ENCODE measurements around the gene IFNL4. TPM values are rescaled to one million over a fixed set of nuclear protein-coding genes. Genes with fewer than 3 reads are reported as not detected.
A peak's percentile ranks its signal among the peaks of the same experiment; 100 is the strongest.
"Not testable (repeated sequence)": the region's sequence is repeated elsewhere in the genome, so short reads cannot be mapped to it uniquely, and the experiment has no call there.

Gene IFNL4
- total RNA-seq, 1 donor from 2014 or later: not detected

DNA sequence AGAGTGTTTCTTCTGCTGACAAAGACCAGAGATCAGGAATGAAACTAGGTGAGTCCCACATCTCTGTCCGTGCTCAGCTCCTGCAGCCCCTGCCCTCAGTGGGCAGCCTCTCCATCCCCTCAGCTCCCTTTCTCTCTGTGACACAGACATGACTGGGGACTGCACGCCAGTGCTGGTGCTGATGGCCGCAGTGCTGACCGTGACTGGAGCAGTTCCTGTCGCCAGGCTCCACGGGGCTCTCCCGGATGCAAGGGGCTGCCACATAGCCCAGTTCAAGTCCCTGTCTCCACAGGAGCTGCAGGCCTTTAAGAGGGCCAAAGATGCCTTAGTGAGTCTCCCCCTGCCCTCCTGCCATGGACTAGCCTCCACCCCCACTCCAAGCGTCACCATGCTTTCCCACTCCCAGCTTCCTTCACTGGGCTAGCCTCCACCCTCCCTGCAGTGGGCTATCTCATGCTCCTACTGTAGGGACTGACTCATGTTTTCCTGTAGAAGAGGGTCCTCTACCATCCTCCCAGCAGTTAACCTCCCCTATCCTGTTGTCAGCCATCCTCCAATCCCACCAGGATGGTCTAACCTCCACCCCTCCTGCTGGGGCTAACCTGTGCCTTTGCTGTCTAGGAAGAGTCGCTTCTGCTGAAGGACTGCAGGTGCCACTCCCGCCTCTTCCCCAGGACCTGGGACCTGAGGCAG lies 20.0 kb upstream of the IFNL4 start:
- H3K4me3 Mint-ChIP-seq; H3K27ac Mint-ChIP-seq; H3K9me3 Mint-ChIP-seq; DNase-seq; H3K36me3 Mint-ChIP-seq (ENCODE audit: low read depth); H3K4me1 Mint-ChIP-seq; intact Hi-C loops (cut with micrococcal nuclease): not testable (repeated sequence)
- peaks cover 20% of the 10 kb centered on the region for H3K27me3 Mint-ChIP-seq

DNA sequence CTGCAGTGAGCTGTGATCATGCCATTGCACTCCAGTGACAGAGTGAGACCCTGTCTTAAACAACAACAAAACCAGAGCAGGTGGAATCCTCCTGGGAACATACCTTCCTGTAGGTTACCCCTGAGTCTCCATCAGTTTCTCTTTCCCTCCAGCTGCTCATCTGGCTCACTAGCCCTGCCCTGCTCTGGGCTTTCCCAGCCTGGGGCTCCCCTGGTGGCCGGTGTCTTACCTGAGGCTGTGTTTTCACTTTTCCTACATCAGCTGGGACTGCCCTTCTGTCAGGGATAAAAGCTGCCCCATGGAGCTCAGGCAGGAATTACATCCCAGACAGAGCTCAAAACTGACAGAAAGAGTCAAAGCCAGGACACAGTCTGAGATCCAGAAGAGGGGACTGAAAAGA lies 19.4 kb upstream of the IFNL4 start, which contains the start of gene IFNL2:
IFNL2 (plus strand) TSS at position 312 of the 400 bp plus-strand sequence. CDS start 173 bp downstream, outside the sequence.
- H3K27ac Mint-ChIP-seq; H3K4me1 Mint-ChIP-seq; H3K4me3 Mint-ChIP-seq; DNase-seq; intact Hi-C loops (cut with micrococcal nuclease); H3K9me3 Mint-ChIP-seq; H3K36me3 Mint-ChIP-seq (ENCODE audit: low read depth): not testable (repeated sequence)
- peaks cover 24% of the 10 kb centered on the region for H3K27me3 Mint-ChIP-seq

DNA sequence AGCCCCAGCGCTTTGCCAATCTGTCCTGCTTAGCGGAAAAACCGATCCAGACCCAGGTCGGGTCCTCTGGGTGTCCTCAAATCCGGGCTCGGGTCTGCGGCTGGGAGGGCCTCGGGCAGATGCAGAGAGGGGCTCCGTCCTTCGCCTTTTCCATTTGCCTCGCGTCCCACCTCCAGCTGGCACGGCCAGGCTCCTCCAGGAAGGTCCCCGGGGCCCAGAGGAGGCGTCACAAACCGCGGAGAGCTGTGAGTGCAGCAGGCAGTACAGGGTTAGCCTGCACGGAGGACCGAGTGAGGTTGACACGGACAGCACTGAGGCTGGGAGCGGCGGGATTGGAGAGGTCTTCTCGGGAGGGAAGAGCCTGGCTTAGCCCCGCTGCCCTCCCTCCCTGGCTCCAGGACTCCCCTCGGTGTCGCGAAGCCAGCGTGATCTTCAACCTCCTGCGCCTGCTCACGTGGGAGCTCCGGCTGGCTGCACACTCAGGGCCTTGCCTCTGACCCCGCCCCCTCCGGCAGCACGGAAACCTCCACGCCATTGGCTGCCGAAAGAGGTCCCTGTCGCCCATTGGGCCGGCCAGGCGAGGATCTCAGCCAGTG lies 16.8 kb upstream of the IFNL4 start:
- Mint-ChIP-seq H3K27ac (no peak overlapping the region), H3K36me3 (ENCODE audit: low read depth) (no peaks in the 10 kb centered on the region), H3K4me3 (peak overlapping the region; percentile 15), H3K4me1 (peaks cover 3% of the 10 kb centered on the region), H3K9me3 (no peaks in the 10 kb centered on the region), H3K27me3 (peaks cover 36% of the 10 kb centered on the region)
- DNase-seq: no peak
- intact Hi-C loops (cut with micrococcal nuclease): no loop called here

DNA sequence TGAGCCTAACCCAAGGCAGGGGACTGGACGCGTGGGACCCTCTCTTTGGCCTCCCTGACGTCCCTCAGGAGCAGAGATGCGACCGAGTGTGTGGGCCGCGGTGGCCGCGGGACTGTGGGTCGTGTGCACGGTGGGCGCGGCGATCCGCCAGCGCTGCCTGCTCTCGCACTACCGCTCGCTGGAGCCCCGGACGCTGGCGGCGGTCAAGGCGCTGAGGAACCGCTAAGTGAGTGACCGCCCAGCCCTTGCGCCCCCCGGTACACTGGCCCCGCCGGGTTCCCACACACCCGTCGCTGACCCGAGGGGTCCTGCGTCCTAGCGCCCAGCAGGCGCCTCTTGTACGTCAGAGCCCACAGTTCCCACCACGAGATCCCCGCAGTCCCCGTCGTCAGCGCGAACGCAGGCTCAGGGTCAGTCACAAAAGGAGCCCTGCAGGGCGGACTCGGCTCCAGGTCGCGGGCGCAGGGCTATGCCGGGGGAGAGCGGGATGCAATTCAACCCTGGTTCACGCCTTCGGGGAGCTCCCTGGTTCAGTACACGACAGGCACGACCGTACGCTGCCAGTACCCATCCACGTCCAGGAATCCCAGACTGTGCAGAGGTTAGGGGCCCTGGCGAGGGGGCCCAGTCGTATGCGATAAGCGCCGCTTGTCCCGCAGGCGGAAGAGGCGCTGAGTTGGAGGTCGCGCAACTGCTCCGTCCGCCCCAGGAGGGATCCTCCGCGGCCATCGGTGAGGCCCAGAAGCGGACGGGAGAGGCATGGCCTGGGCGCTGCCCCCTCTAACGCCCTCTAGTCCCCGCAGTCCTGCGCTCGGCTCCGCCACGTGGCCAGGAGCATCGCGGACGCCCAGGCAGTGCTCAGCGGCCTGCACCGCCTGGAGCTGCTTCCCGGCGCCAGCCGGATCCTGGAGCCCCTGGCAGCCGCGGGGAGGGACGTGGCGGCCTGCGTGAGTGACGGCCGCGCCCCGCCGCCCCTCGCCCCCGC lies 15.9 kb upstream of the IFNL4 start:
- H3K27ac Mint-ChIP-seq: no peak overlapping the region
- H3K27me3 Mint-ChIP-seq: peaks cover 36% of the 10 kb centered on the region

DNA sequence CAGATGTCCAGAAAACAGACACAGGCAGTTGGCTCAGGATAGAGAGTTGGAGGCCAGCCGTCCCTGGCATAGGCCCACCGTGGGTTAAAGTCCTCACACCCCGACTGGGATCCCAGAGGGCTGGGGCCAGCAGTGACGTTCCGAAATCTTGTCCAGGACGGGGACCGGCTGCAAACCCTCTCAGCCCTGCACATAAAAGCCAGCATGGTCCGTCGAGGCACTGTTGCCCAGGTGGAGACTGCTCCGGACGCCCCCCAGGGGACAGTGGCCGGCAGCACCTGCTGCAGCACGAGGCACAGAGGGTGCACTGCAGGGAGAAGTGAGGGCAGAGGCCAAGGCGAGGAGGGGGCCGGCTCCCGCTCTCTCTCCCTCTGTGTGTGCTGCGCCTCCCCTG lies 15.3 kb upstream of the IFNL4 start:
- Mint-ChIP-seq H3K27me3 (peaks cover 33% of the 10 kb centered on the region), H3K4me3 (no peak overlapping the region), H3K4me1 (peaks cover 3% of the 10 kb centered on the region), H3K36me3 (ENCODE audit: low read depth) (no peaks in the 10 kb centered on the region), H3K27ac (no peak overlapping the region), H3K9me3 (no peaks in the 10 kb centered on the region)
- intact Hi-C loops (cut with micrococcal nuclease): no loop called here
- DNase-seq: no peak

More for the DNA sequence above, 15.9 kb upstream of the IFNL4 start:
- Mint-ChIP-seq H3K36me3 (ENCODE audit: low read depth) (no peaks in the 10 kb centered on the region), H3K9me3 (no peaks in the 10 kb centered on the region), H3K4me1 (peaks cover 3% of the 10 kb centered on the region), H3K4me3 (no peak overlapping the region)
- no peak for DNase-seq
- intact Hi-C loops (cut with micrococcal nuclease): no loop called here

DNA sequence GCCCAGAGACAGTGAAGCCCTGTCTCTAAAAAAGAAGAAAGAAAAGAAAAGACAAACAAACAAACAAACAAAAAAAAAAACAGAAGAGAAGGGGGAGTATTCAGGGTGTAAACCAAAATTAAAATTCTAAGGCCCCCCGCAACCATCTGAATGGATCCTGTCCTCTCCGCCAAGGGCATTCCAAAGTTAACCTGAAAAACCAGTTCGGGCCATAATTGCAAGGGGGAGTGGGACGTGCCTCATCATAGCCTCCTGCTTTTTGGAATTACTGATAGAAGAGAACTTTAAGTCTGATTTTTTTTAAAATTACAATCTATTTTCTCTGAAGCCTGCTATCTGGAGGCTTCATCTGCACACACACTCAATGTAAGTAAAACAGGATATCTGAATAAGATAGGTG lies 13.8 kb upstream of the IFNL4 start:
- Mint-ChIP-seq H3K4me3 (no peak overlapping the region), H3K27ac (no peak overlapping the region), H3K36me3 (ENCODE audit: low read depth) (no peaks in the 10 kb centered on the region), H3K4me1 (peaks cover 3% of the 10 kb centered on the region), H3K27me3 (peaks cover 33% of the 10 kb centered on the region), H3K9me3 (no peaks in the 10 kb centered on the region)
- intact Hi-C loops (cut with micrococcal nuclease): no loop called here
- DNase-seq: no peak

DNA sequence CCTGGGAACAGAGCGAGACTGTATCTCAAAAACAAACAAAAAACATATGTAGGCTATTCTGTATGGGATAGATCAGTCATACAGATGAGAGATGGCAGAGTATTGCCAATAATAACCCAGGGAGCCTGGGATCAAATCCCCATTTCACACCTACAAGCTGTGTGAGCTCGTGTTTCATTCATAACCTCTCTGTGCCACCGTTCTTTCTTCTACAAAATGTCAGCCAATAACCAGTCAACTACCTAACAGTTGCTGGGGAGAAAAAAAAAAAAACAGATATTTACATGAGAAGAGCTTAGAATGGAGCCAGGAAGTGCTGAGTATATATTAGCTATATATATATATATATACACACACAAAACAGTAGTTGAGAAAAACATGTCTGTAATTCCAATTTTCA lies 13.0 kb upstream of the IFNL4 start:
- Mint-ChIP-seq H3K27ac (no peak overlapping the region), H3K9me3 (no peaks in the 10 kb centered on the region), H3K4me1 (peaks cover 3% of the 10 kb centered on the region), H3K27me3 (peaks cover 37% of the 10 kb centered on the region), H3K36me3 (ENCODE audit: low read depth) (no peaks in the 10 kb centered on the region), H3K4me3 (no peak overlapping the region)
- no peak for DNase-seq
- intact Hi-C loops (cut with micrococcal nuclease): no loop called here

DNA sequence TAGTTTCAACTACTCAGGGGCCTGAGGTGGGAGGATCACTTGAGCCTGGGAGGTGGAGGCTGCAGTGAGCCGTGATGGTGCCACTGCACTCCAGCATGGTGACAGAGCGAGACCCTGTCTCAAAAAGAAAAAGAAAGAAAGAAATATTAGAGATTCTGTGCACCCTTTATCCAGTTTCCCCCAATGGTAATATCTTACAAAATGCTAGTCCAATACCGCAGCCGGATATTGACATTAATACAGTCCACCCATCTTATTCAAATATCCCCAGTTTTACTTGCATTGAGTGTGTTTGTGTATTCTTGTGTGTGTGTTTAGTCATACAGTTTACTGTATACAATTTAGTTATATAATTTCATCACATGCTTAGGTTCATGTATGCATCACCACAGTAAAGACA lies 8.6 kb upstream of the IFNL4 start:
- H3K36me3 Mint-ChIP-seq (ENCODE audit: low read depth): no peaks in the 10 kb centered on the region
- DNase-seq: no peak
- peaks cover 2% of the 10 kb centered on the region for H3K4me1 Mint-ChIP-seq
- no peak overlapping the region for H3K27ac Mint-ChIP-seq
- peaks cover 19% of the 10 kb centered on the region for H3K27me3 Mint-ChIP-seq
- no peak overlapping the region for H3K4me3 Mint-ChIP-seq
- intact Hi-C loops (cut with micrococcal nuclease): no loop called here
- H3K9me3 Mint-ChIP-seq: no peaks in the 10 kb centered on the region

DNA sequence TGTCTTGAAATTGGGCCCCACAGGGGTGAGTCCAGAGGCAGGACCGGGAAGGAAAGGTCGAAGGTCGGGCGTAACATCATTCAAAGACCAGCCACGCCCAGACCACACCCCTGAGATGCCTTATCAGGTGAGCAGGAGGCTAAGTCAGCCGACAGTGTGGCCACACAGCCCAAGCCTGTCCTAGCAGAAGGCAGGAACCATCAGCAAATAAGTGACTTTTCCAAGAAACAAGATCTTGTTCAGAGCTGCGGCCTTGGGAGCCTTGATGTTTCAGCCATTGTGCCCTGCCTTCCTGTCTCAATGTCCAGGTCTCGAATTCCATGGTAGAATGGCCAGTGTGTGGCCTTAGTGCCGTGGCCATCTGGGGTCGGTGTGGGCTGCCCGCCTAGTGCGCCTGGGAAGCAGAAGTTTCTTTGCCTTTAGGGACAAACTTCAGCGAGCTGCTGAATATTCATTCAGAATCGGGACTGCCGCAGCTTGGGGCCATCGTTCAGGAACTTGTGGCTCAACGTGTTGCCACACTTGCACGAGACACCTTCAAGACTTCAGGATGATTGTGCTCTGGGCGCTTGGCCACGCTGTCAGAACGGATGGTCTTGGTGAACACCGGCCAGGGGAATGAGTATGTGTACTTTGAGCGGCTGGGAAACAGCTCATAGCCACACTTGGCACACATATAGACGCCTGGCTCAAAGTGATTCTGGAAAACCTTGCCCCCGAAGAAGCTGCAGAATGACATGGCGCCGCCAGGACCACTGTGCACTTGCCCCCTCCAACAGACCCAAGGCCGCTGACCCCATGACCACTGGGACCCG lies 6.1 kb upstream of the IFNL4 start:
- Mint-ChIP-seq H3K27ac (no peak overlapping the region), H3K4me3 (no peak overlapping the region), H3K27me3 (peaks cover 22% of the 10 kb centered on the region), H3K4me1 (peaks cover 2% of the 10 kb centered on the region), H3K36me3 (ENCODE audit: low read depth) (no peaks in the 10 kb centered on the region), H3K9me3 (no peaks in the 10 kb centered on the region)
- intact Hi-C loops (cut with micrococcal nuclease): no loop called here
- no peak for DNase-seq

DNA sequence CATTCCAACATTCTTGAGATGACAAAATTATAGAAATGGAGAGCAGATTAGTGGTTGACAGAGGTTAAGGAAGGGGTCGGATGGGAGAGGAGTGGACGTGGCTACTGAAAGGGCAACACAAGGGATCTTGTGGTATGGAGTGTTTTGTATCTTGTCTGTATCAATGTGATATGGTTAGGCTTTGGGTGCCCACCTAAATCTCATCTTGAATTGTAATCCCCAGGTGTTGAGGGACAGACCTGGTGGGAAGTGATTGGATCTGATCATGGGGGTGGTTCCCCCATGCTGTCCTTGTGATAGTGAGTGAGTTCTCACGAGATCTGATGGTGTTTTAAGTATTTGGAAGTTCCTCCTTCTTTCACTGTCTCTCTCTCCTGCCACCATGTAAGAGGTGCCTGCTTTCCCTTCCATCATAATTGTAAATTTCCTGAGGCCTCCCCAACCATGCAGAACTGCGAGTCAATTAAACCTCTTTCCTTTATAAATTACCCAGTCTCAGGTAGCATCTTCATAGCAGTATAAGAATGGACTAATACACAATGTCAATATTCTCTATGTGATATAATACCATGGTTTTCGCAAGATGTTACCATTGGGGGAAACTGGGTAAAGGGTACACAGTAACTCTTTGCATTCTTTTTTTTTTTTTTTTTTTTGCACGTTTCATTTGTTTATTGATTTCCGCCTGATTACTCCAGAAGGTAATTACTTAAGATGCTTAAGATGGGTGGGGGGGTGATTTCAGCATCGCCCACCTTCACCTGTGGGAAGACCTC lies 4.9 kb upstream of the IFNL4 start:
- intact Hi-C loops (cut with micrococcal nuclease): no loop called here
- no peaks in the 10 kb centered on the region for H3K36me3 Mint-ChIP-seq (ENCODE audit: low read depth)
- DNase-seq: no peak
- no peaks in the 10 kb centered on the region for H3K9me3 Mint-ChIP-seq
- no peak overlapping the region for H3K4me3 Mint-ChIP-seq
- peaks cover 26% of the 10 kb centered on the region for H3K27me3 Mint-ChIP-seq
- H3K4me1 Mint-ChIP-seq: peaks cover 2% of the 10 kb centered on the region
- no peak overlapping the region for H3K27ac Mint-ChIP-seq

DNA sequence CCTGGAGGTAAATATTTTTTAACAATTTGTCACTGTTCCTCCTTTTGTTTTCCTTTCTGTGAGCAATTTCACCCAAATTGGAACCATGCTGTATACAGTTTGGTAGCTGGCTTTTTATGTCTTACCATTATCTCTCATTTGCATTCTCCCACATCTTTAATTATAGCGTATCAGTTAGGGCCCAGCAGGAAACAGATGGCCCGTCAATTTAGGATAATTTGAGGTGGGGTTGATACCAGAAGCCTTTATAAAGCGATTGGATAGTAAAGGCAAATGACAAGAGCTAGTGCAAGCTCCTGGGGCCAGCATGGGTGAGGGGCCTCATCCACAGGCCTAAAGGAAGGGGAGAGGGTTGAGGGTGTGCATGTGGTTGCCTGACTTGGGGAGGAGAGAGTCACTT lies 3.8 kb upstream of the IFNL4 start:
- peaks cover 26% of the 10 kb centered on the region for H3K27me3 Mint-ChIP-seq
- H3K36me3 Mint-ChIP-seq (ENCODE audit: low read depth): no peaks in the 10 kb centered on the region
- H3K4me3 Mint-ChIP-seq: no peak overlapping the region
- no peak overlapping the region for H3K27ac Mint-ChIP-seq
- H3K9me3 Mint-ChIP-seq: no peaks in the 10 kb centered on the region
- intact Hi-C loops (cut with micrococcal nuclease): no loop called here
- no peak for DNase-seq
- H3K4me1 Mint-ChIP-seq: no peaks in the 10 kb centered on the region

DNA sequence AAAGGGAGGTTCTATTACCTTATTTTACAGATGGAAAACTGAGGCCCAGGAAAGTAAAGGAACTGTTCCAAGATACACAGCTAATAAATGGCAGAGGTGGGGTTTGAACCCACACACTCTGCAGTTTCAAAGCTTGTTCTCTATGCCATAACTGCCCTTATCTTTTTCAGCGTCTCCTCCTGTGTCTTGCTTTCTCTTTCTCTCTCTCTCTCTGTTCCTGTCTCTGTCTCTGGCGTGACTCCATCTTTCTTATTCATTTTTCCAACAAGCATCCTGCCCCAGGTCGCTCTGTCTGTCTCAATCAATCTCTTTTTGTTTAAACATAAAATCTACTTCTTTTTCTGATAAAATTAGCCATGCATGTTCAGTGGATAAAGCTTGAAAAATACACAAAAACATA lies 3.2 kb upstream of the IFNL4 start:
- no peak for DNase-seq
- Mint-ChIP-seq H3K27ac (no peak overlapping the region), H3K27me3 (peaks cover 27% of the 10 kb centered on the region), H3K36me3 (ENCODE audit: low read depth) (no peaks in the 10 kb centered on the region), H3K4me1 (no peaks in the 10 kb centered on the region), H3K9me3 (no peaks in the 10 kb centered on the region), H3K4me3 (no peak overlapping the region)
- intact Hi-C loops (cut with micrococcal nuclease): no loop called here

DNA sequence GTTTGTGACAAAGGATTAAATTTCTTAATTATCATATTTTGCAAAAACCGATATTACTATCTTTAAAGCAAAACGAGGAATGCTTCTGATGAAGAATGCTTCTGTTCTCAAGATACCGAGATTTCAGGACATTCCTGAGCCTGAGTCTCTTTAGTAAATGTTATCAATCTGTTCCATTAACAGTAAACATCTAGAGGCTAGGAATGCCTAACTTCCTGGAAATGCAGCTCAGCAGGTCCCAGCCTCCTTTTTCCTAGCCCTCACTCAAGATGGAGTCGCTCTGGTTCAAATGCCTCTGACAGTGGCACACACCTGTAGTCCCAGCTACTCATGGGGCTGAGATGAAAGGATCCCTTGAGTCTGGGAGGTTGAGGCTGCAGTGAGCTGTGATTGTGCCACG lies 2.4 kb upstream of the IFNL4 start:
- intact Hi-C loops (cut with micrococcal nuclease): no loop called here
- Mint-ChIP-seq H3K4me1 (no peaks in the 10 kb centered on the region), H3K4me3 (no peak overlapping the region), H3K27ac (no peak overlapping the region), H3K36me3 (ENCODE audit: low read depth) (no peaks in the 10 kb centered on the region), H3K27me3 (peaks cover 26% of the 10 kb centered on the region), H3K9me3 (no peaks in the 10 kb centered on the region)
- DNase-seq: no peak

Data from activated CD4-positive, alpha-beta T cell treated with anti-CD3 and anti-CD28 coated beads, Interleukin-2, amount 10 ng/mL, durations not matched to agents 24 days and 14 days (primary cell).